Loucy (cell line): ENCODE results near the gene KIFC3.

ENCODE experiments used
- H2AFZ ChIP-seq: fragments of 200-600 bp; sonication (generic); 2 replicates; pipeline ENCODE4 v1.6.0; 2016; ENCODE audit warnings: antibody characterized with exemption, mild to moderate bottlenecking, low read length, moderate library complexity
- H3F3A ChIP-seq: fragments of 200-600 bp; 2 replicates; pipeline ENCODE4 v1.6.0; 2016; ENCODE audit warnings: antibody characterized with exemption, low read depth, mild to moderate bottlenecking
- H3K27me3 ChIP-seq: fragments of 200-600 bp; sonication (generic); 2 replicates; pipeline ENCODE4 v1.6.1; 2014; ENCODE audit warnings: low read length, mild to moderate bottlenecking; ENCODE audit not compliant: insufficient read depth, poor library complexity, severe bottlenecking
- H3K36me3 ChIP-seq: fragments of 200-600 bp; sonication (generic); 2 replicates; pipeline ENCODE4 v1.6.1; 2016; ENCODE audit warnings: low read length; ENCODE audit not compliant: insufficient read depth
- H3K4me1 ChIP-seq: fragments of 200-600 bp; sonication (generic); 2 replicates; pipeline ENCODE4 v1.5.1; 2014; ENCODE audit warnings: low read length, mild to moderate bottlenecking; ENCODE audit not compliant: insufficient read depth, poor library complexity, severe bottlenecking
- H3K4me2 ChIP-seq: fragments of 200-600 bp; sonication (generic); 2 replicates; pipeline ENCODE4 v1.6.0; 2014; ENCODE audit warnings: antibody characterized with exemption, low read length, low read depth, mild to moderate bottlenecking; ENCODE audit not compliant: poor library complexity, severe bottlenecking
- H3K4me3 ChIP-seq: fragments of 200-600 bp; sonication (generic); 2 replicates; pipeline ENCODE4 v1.5.1; 2014; ENCODE audit warnings: low read length, mild to moderate bottlenecking, mixed read lengths; ENCODE audit not compliant: poor library complexity, severe bottlenecking
- H3K79me2 ChIP-seq: fragments of 200-600 bp; sonication (generic); 2 replicates; pipeline ENCODE4 v1.6.1; 2014; ENCODE audit warnings: low read length; ENCODE audit not compliant: insufficient read depth
- H3K9ac ChIP-seq: fragments of 200-600 bp; sonication (generic); 2 replicates; pipeline ENCODE4 v1.6.0; 2014; ENCODE audit warnings: mild to moderate bottlenecking, low read depth, low read length, moderate library complexity; ENCODE audit not compliant: poor library complexity, severe bottlenecking
- H3K9me2 ChIP-seq: fragments of 200-600 bp; sonication (generic); replicated peaks from 2 replicates; pipeline ENCODE4 v1.6.1; 2016; ENCODE audit warnings: low read depth, low read length, mixed read lengths
- H3K9me3 ChIP-seq: fragments of 200-600 bp; sonication (generic); 2 replicates; pipeline ENCODE4 v1.6.1; 2014; ENCODE audit warnings: mild to moderate bottlenecking, antibody characterized with exemption, low read length, low read depth; ENCODE audit not compliant: insufficient read depth
- H4K20me1 ChIP-seq: fragments of 200-600 bp; sonication (generic); 2 replicates; pipeline ENCODE4 v1.6.0; 2014; ENCODE audit warnings: antibody characterized with exemption, low read length, mild to moderate bottlenecking; ENCODE audit not compliant: insufficient read depth, poor library complexity, severe bottlenecking
- CTCF ChIP-seq: fragments of 200-600 bp; sonication (generic); conservative IDR thresholded peaks from 2 replicates; pipeline ENCODE4 v1.5.1; 2014; ENCODE audit warnings: mild to moderate bottlenecking, antibody characterized with exemption, low read length
- EZH2phosphoT487 ChIP-seq: fragments of 200-600 bp; IDR thresholded peaks from 2 replicates; pipeline ENCODE4 v1.6.1; 2018; ENCODE audit warnings: antibody characterized with exemption, mild to moderate bottlenecking, moderate library complexity, borderline replicate concordance

The KIFC3 gene

GRCh38 chr16:57778658-57779057 is 23.6 kb downstream of the KIFC3 start:
- Histone ChIP-seq H3K4me2 (no peak overlapping the region), H3K9me2 (no peaks in the 10 kb centered on the region), H3F3A (no peaks in the 10 kb centered on the region), H2AFZ (no peak overlapping the region), H3K4me1 (no peaks in the 10 kb centered on the region), H3K9me3 (no peaks in the 10 kb centered on the region), H3K9ac (no peak overlapping the region), H3K36me3 (no peaks in the 10 kb centered on the region), H4K20me1 (no peaks in the 10 kb centered on the region), H3K4me3 (no peak overlapping the region), H3K27me3 (no peaks in the 10 kb centered on the region), H3K79me2 (no peaks in the 10 kb centered on the region)
- TF ChIP-seq CTCF (no peak), EZH2phosphoT487 (no peak)

- TF ChIP-seq EZH2phosphoT487, result no peak
- TF ChIP-seq CTCF, result peak; percentile 47
- no peak overlapping the region for H2AFZ ChIP-seq
- H3F3A ChIP-seq, result no peaks in the 10 kb centered on the region
- no peaks in the 10 kb centered on the region for H3K27me3 ChIP-seq
- H3K9me3 ChIP-seq, result no peaks in the 10 kb centered on the region
- no peaks in the 10 kb centered on the region for H3K36me3 ChIP-seq
- H3K9me2 ChIP-seq, result no peaks in the 10 kb centered on the region
- H3K9ac ChIP-seq, result no peak overlapping the region
- H4K20me1 ChIP-seq, result no peaks in the 10 kb centered on the region
- no peaks in the 10 kb centered on the region for H3K4me1 ChIP-seq
- no peak overlapping the region for H3K4me2 ChIP-seq
- no peaks in the 10 kb centered on the region for H3K79me2 ChIP-seq
- no peak overlapping the region for H3K4me3 ChIP-seq
Observed at GRCh38 chr16:57775661-57776469, 26.4 kb downstream of the KIFC3 start.

GRCh38 chr16:57774705-57775285 is 27.5 kb downstream of the KIFC3 start:
- Histone ChIP-seq H2AFZ (no peak overlapping the region), H3K4me3 (no peak overlapping the region), H3K36me3 (no peaks in the 10 kb centered on the region), H3K27me3 (no peaks in the 10 kb centered on the region), H3K79me2 (no peaks in the 10 kb centered on the region), H3K9me2 (no peaks in the 10 kb centered on the region), H3F3A (no peaks in the 10 kb centered on the region), H3K9ac (no peak overlapping the region), H3K9me3 (no peaks in the 10 kb centered on the region), H4K20me1 (no peaks in the 10 kb centered on the region), H3K4me2 (no peak overlapping the region), H3K4me1 (no peaks in the 10 kb centered on the region)
- TF ChIP-seq CTCF (no peak), EZH2phosphoT487 (no peak)
